ENCODE data around the gene HIGD2B.
"Not testable (repeated sequence)": the region's sequence is repeated elsewhere in the genome, so short reads cannot be mapped to it uniquely, and the experiment has no call there.

HIGD2B gene, protein sequence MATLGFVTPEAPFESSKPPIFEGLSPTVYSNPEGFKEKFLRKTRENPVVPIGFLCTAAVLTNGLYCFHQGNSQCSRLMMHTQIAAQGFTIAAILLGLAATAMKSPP

GRCh38 chr15:72685925-72686794 lies at the start of gene HIGD2B, which contains the start of gene BBS4:
TSS of gene HIGD2B (minus strand) at chr15:72686182. CDS start at chr15:72676374, 9,808 bp downstream.
TSS of gene BBS4 (plus strand) at chr15:72686207. CDS start at chr15:72686228, 21 bp downstream.
- no peak for DNase-seq

DNA sequence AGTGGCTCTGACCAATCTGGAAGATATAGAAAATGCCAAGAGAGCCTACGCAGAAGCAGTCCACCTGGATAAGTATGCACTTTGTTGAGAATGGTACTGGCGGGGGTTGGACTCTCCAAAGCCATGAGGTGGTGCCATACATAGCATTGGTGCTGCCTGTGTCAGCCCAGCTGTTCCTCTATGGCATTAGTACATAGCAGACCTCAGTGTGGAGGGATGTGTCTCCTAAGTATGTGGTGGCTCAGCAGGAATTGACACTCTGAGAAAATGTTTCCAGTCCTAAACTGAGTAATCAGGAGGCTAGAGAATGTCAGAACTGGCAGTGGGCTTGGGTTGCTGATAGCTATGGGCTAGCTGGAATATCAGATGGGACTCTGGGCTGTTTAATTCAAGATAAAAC lies 49.1 kb upstream of the HIGD2B start:
- DNase-seq = peak; percentile 1

DNA sequence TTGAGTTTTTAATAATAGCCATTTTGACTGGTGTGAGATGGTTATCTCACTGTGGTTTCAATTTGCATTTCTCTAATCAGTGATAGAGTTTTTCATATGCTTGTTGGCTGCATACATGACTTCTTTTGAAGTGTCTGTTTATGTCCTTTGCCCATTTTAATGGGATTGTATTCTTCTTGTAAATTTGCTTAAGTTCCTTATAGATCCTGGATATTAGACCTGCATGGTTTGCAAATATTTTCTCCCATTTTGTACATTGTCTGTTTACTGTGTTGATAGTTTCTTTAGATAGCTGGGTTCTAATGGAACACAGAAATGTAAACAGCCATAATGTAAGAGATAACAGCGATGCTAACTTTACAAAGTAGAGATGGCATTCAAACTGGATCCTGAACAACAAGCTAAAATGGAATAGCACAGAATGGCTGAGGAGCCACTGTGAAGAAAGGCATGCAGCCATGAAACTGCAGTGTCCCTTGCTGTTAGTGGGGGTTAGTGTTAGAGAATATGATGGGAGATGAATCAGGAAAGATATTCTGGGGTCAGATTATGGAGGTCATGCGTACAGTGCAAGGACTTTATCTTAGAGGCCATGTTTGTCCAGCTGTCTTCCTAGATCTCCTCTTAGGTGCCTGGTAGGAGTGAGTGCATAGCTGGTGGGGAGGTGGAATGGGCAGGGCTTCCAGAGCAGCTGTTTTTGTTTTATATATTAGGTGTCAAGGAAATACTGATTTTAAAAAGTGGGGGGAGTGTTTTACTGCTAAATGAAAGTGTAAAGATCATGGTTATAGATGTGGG lies 48.2 kb upstream of the HIGD2B start:
- DNase-seq = peak; percentile 31

- no peak for DNase-seq
Measured at GRCh38 chr15:72732516-72732915, 46.5 kb upstream of the HIGD2B start.

GRCh38 chr15:72732086-72732485 lies 46.1 kb upstream of the HIGD2B start:
- no peak for DNase-seq

GRCh38 chr15:72728821-72729220 lies 42.8 kb upstream of the HIGD2B start:
- no peak for DNase-seq

GRCh38 chr15:72728249-72728648 lies 42.3 kb upstream of the HIGD2B start:
- not testable (repeated sequence) for DNase-seq

DNA sequence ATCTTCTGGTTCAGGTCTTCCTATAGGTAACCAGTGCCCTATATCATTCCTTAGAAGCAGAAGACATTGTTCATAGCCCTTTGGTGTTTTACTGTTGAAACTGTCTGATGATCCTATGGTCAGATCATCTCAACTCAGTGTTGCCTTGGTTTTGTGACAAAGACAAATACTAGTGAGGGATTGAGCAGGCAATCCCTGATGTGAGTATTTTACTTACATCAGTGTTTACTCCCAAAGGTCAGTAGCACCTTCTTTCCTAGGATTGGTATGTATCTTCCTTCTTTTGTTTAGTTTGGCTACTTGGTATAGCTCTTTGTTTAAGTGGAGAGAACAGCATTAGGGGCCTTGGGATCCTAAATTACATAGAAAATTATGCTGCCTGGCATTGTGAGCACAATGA lies 41.2 kb upstream of the HIGD2B start:
- no peak for DNase-seq

DNA sequence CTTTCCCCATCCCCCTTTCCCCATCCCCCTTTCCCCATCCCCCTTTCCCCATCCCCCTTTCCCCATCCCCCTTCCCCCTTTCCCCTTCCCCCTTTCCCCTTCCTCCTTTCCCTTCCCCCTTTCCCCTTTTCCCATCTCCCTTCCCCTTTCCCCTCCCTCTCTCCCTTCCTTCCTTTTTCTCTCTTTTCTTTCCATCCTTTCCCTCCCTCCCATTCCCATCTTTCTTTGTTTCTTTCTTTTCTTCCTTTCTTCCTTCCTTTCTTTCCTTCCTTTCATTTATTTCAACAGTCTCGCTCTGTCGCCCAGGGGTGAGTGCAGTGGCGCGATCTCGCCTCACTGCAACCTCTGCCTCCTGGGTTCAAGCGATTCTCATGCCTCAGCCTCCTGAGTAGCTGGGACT lies 39.9 kb upstream of the HIGD2B start:
- DNase-seq = not testable (repeated sequence)

- DNase-seq = no peak
Measured at GRCh38 chr15:72725446-72725845, 39.5 kb upstream of the HIGD2B start.

- no peak for DNase-seq
Measured at GRCh38 chr15:72724028-72724427, 38.0 kb upstream of the HIGD2B start.

DNA sequence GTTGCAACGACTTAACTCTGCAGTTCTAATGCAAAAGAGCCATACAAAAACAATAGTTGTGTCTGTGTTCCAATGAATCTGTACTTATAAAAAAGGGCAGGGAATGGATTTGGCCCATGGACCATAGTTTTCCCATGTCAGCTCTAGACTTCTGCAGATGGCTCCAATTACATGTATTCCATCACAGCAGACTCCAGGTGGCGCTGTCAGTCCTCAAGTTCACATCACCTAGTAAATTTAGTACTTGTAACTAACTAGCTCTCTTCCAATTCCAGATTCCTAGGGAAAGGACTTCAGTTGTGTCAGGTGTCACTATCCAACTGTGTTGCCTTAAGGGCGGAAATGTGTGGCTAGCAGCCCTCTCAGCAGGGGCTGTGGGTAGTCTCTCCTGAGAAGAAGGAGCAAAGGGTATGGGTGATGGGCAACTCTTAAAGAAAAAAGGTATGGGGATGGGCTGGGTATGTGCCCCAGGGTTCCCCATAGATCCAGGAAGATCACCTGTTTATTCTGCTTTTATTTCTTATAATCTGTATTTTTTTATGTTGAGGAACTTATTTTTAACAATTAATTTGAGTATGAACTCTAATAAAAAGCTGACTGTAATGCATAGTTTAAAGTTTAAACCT lies 36.2 kb upstream of the HIGD2B start:
- DNase-seq = peak; percentile 36

- DNase-seq = not testable (repeated sequence)
Measured at GRCh38 chr15:72708551-72709303, 22.7 kb upstream of the HIGD2B start.

DNA sequence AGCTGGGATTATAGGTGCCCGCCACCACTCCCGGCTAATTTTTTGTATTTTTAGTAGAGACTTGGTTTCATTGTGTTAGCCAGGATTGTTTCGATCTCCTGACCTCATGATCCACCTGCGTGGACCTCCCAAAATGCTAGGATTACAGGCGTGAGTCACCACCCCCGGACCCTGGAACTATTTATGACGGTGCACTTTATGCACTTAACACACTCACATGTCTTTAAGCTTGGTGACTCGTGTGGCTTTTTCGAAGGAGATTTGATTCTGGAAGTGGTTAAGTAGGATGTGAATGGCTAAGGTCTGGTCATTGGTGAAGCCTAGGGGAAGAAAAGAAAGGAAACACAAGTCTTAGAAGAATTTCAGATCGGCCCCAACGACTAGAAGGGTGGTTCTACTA lies 20.3 kb upstream of the HIGD2B start:
- DNase-seq = no peak

DNA sequence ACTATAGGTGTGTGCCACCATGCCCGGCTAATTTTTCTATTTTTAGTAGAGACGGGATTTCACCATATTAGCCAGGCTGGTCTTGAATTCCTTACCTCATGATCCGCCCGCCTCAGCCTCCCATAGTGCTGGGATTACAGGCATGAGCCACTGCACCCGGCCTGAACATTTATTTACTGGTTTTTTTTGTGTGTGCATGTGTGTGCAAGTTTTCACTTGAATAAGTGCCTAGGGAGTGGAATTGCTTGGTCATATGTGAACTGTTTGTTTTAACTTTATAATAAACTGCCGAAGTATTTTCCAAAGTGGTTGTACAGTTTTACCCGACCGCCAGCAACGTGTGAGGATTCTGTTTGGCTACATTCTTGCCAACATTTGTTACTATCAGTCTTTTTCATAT lies 14.1 kb upstream of the HIGD2B start:
- DNase-seq = no peak

- no peak for DNase-seq
Measured at GRCh38 chr15:72698938-72699337, 13.0 kb upstream of the HIGD2B start.

- DNase-seq = no peak
Measured at GRCh38 chr15:72690938-72691337, 5.0 kb upstream of the HIGD2B start.

DNA sequence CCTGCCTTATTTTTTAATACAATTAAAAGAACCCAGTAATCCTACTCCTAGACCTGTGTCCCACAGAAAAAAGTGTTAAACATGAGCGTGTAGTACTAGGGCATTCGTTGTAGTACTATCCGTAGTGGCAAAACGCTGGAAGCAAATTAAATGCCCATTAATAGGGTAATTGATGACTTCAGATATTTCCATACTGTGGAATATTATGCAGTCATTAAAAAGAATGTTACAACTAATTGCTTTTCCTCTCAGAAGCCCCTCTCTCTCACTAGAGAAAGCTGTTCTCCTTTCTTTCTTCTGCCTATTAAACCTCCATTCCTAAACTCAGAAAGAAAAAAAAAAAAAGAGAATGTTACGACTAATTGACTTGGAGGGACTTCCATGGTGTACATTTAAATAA lies 2.7 kb upstream of the HIGD2B start:
- DNase-seq = no peak

GRCh38 chr15:72685301-72685924 lies 569 bp downstream of the HIGD2B start:
- DNase-seq = no peak

DNA sequence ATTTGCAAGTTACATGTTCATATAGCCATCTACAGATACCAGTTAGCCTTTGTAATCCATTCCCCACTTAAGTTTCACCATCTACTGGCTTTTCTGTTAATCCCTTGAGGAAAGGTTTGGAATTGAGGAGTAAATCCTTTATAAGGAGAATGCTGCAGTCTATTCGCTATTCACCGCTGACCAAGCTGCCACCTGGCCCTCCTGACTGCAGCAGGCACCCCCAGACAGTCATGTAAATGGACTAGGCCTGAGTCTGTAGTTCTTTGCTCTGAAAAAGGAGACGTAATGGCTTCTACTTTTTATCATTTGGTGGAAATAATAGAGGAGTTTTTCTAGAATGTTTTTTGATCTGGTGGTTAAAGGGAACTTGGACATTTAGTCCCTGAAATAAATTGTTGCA lies 3.2 kb downstream of the HIGD2B start:
- DNase-seq = no peak

- no peak for DNase-seq
Measured at GRCh38 chr15:72680931-72681330, 5.1 kb downstream of the HIGD2B start.

DNA sequence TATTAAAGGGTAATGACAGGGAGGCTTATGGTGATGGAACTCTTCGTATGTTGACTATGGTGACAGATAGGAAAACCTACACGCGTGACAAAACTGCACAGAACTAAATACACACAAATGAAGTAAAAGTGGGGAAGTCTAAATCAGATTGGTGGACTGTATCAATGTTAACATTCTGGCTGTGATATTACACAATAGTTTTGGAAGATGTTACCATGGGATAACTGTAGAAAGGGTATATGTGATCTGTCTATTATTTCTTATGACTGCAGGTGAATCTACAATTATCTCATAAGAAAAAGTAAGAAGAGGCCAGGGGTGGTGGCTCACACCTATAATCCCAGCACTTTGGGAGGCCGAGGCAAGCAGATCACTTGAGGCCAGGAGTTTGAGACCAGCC lies 9.1 kb downstream of the HIGD2B start:
- no peak for DNase-seq

Measured in NCI-H146 (cell line).